Right lobe of liver (tissue), 4 donors: ENCODE data around the gene ZC3HAV1.

Experiments
- POLR2A ChIP-seq: fragments of 450-650 bp; IDR thresholded peaks from one replicate; pipeline ENCODE4 v1.6.1; 2017; ENCODE audit warnings: antibody characterized with exemption, mild to moderate bottlenecking
- TF ChIP-seq, protein P1 (sequence below), 4 donors: fragments of 200-600 bp in 3 of 4; fragments of 450-650 bp in 1 of 4; IDR thresholded peaks; one replicate each; pipeline versions ENCODE4 v1.5.1 to v1.8.0; 2016 to 2022; ENCODE audit warnings: antibody characterized with exemption in 4 of 4, mild to moderate bottlenecking in 2 of 4
- donor health status: DM: no; HTN: no; CAD: no.
- donor health status: DM: no; HTN: no; CAD: no.
- donor health status: DM: no; HTN: yes; CAD: no.

DNA sequence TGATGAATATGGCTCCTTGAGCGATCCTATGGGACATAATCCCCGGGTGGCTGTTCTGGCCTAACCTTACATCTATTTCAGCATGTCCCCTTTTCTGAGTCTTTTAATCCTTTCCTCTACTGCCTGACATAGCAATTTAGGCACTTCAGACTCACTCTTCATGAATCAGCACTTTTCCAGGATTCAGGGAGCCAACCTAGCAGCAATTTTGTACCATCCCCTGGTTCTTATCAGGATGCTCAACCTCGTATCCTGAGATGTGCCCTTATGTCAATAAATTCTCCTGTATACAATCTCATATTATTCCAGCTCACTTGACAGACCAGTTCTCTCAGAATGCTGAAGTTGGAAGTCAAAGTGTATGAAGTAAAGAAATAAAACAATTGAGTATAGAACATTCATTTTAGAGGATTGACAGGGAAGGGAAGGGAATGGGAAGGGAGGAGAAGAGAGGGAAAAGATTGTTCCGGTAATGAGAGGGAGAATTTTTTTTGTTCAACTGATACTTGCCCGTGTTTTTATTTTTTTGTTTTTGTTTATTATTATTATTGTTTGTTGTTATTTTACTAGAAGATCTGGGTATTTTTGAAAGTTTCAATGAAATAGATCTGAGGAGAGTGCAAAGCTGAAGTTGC is 8.2 kb upstream of the ZC3HAV1 start:
- TF ChIP-seq, protein P1, sequence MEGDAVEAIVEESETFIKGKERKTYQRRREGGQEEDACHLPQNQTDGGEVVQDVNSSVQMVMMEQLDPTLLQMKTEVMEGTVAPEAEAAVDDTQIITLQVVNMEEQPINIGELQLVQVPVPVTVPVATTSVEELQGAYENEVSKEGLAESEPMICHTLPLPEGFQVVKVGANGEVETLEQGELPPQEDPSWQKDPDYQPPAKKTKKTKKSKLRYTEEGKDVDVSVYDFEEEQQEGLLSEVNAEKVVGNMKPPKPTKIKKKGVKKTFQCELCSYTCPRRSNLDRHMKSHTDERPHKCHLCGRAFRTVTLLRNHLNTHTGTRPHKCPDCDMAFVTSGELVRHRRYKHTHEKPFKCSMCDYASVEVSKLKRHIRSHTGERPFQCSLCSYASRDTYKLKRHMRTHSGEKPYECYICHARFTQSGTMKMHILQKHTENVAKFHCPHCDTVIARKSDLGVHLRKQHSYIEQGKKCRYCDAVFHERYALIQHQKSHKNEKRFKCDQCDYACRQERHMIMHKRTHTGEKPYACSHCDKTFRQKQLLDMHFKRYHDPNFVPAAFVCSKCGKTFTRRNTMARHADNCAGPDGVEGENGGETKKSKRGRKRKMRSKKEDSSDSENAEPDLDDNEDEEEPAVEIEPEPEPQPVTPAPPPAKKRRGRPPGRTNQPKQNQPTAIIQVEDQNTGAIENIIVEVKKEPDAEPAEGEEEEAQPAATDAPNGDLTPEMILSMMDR (IDR thresholded peaks at IDR 0.05): no peak
- no peak for TF ChIP-seq POLR2A
